GM18867 (cell line): ENCODE data around the gene ZNF260.
"Not testable (repeated sequence)": the region's sequence is repeated elsewhere in the genome, so short reads cannot be mapped to it uniquely, and the experiment has no call there.

Source experiments
- ATAC-seq: cut with Tn5 transposase; IDR thresholded peaks from one replicate; pipeline ENCODE4 v1.9.1; 2021; ENCODE audit warnings: mild to moderate bottlenecking, moderate library complexity; ENCODE audit not compliant: unreplicated experiment

The ZNF260 gene

GRCh38 chr19:36528194-36528920 is at the start of gene ZNF260:
Gene ZNF260 (minus strand): TSS chr19:36528271. CDS start chr19:36515238, 13,033 bp downstream.
- peak; percentile 86 for ATAC-seq

DNA sequence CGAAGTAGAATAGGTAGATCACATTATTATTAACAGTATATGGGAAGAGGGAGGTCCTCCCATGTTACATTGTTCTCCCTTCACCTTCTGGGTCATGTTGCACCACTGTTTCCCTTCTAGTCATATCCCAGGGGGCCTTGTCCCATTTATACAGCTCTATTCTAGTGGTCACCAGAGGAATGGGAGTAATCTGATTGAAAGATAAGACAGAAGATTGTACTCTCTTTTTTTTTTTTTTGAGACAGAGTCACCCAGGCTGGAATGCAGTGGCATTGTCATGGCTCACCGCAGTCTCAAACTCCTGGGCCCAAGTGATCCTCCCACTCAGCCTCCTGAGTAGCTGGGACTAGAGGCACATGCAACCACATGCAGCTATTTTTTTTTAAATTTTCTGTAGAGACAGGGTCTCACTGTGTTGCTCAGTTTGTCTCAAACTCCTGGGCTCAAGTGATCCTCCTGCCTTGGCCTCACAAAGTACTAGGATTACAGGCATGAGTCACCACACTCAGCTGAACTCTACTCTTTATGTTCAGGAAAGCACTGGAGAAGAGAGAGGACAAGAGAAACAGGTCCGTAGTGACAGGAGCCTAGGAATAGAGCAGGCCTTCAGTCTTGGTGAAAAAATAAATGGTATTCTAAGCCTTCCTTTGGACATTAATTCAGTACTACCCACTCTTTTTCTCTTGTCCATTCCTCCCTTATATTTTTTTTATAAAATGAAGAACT is 49.4 kb upstream of the ZNF260 start:
- ATAC-seq = no peak

GRCh38 chr19:36574741-36575140 is 46.7 kb upstream of the ZNF260 start:
- ATAC-seq = no peak

DNA sequence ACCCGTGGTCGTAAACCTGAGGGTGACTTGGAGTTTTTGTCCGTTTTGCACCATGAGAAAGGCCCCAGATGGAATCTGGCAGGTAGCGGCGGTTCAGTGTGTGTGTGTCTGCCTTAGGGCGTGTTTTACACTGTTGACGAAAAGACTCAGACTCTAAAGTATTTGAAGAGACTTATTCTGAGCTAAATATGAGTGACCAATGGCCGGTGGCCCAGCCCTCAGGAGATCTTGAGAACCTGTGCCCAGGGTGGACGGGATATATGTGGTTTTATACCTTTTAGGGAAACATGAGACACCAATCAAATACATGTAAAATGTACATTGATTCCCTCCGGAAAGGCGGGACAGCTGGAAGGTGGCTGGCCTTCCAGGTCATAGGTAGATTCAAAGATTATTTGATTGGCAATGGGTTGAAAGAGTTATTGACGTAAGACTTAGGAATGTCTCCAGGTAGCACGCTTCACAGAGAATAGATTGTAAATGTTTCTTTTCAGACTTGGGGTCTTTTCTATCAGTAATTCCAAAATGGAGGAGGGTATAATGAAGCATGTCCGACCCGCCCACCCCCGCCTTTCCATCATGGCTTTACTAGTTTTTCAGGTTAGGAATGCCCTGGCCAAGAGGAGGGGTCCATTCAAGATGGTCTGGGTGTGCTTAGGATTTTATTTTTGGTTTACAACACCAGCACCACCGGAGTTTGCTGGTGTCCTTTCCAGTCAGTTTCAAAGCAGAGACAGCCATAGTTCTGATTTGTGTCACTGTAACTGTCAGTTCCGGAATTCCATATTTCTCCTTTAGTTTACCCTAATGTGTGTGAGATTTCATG is 46.0 kb upstream of the ZNF260 start:
- no peak for ATAC-seq

GRCh38 chr19:36573020-36573894 is 45.2 kb upstream of the ZNF260 start, which contains the start of gene ZNF529:
Gene ZNF529 (minus strand): TSS chr19:36573292. CDS start chr19:36572346, 946 bp downstream.
- peak; percentile 91 for ATAC-seq

DNA sequence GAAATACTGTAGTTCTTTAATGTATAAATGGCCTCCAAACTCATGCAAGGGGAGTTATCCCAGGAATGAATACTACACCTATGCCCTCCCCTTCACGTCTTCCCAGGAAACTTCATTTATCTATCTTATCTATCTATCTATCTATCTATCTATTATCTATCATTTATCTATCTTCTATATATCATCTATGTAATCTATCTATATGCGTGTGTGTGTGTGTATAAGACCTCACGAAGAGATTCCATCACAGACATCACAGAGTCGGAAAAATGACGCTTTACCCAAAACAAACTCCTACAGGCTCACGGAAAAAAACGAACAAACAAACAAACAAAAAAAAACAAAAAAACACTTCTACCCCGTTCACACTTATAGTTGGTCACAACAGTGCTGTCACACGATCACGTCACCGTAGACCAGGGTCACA is 44.5 kb upstream of the ZNF260 start:
- no peak for ATAC-seq

- no peak for ATAC-seq
Measured at GRCh38 chr19:36564391-36564790, 36.3 kb upstream of the ZNF260 start.

- no peak for ATAC-seq
Measured at GRCh38 chr19:36547001-36547732, 19.1 kb upstream of the ZNF260 start.

GRCh38 chr19:36528921-36529518 is 949 bp upstream of the ZNF260 start:
- ATAC-seq = peak; percentile 18

DNA sequence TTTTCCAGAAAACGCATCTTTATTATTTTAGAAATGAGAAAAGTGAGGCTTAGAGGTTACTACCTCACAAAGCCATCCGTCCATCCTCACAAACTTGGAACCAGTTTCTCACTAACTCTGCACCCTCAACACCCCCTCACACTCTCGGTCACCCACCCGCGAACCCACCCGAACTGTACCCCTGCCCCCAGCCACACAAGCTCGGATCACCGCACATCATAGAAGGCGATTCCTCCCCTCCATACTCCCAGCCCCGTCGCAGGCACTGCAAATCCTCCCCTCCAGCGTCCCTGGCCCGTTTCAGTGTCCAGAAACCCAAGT is 238 bp downstream of the ZNF260 start:
- peak; percentile 5 for ATAC-seq

GRCh38 chr19:36527341-36527740 is 730 bp downstream of the ZNF260 start:
- no peak for ATAC-seq

DNA sequence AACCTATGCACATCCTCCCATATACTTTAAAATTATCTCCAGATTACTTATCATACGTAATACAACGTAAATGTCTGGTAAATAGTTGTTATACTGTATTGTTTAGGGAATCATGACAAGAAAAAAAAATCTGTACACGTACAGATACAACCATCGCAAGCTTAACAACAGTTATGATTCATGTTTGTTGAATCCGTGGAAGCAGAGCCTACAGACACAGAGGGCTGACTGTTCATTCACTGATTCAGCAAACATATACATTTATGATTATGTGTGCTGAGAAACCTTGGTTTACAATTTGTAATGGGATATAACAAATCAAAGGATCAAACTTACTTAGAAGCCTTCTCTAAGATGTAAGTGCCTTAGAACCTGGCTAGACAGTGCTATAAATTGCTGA is 1.5 kb downstream of the ZNF260 start:
- no peak for ATAC-seq

DNA sequence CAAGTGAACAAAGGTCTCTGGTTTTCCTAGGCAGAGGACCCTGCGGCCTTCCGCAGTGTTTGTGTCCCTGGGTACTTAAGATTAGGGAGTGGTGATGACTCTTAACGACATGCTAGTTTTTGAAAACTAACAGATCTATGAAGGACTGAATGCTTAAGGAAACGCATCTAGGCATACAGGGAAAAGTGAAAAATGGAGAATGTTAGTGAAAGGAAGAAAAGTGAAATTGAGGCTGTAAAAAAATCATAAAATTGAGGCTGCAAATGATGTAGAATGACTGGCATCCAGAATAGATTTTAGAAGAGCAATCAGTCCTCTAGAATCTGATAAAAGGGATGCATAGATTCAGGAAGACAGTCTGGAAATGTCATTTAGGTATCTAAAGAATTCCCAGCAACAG is 3.5 kb downstream of the ZNF260 start:
- no peak for ATAC-seq

- ATAC-seq = no peak
Measured at GRCh38 chr19:36514012-36514612, 14.0 kb downstream of the ZNF260 start.

DNA sequence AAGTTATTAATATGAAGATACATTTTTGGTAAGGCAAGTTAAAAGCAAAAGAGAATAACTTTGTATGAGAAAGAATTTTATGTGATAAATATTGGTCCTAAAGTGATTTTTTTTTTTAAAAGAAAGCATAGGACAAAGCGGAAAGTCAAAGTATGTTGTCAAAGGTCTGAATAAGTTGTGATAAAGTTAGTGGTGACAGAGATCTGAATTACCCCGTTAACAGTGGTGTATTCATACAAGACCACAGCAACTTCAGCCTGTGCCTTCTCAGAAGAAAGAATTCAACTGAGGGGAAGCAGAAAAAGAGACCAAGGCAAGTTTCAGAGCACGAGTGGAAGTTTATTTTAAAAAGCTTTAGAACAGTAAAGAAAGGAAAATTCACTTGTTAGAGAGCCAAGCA is 19.7 kb downstream of the ZNF260 start:
- ATAC-seq = no peak

DNA sequence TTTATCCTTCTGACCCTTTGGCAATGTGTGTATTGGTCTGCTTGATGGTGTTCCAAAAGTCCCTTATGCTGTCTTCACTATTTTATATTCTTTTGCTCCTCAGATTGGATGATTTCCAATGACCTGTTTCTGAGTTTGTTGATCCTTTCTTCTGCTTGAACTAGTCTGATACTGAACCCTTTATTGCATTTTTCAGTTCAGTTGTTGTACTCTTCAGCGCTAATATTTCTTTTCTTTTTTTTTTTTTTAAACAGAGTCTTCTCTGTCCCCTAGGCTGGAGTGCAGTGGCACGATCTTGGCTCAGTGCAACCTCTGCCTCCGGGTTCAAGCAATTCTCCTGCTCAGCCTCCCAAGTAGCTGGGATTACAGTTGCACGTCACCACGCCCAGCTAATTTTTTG is 26.1 kb downstream of the ZNF260 start:
- ATAC-seq = no peak

DNA sequence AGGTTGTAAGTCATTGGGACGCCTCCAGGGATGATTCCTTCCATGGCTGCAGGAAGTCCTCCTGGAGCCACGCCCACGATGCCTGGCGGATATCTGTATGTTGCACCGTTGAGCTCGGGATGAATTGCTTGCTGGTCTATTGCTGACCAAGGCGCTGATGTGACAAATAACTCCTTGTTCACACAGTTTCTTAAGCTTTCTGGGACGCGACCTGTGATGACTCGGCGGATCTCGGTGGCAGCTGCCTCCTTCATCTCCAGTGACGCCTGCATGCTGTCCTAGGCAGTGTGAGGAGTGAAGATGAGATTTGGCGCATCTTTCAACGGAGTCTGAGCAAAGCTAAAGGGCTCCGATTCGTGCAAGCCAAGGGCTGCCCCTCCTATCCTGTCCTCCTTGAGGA is 31.1 kb downstream of the ZNF260 start:
- no peak for ATAC-seq

GRCh38 chr19:36492689-36493453 is 35.2 kb downstream of the ZNF260 start:
- not testable (repeated sequence) for ATAC-seq
